Femur (tissue), 1 donor: ENCODE measurements around the gene TEKT3.
A peak's percentile ranks its signal among the peaks of the same experiment; 100 is the strongest.

Experiments
- DNase-seq: peaks from one replicate; pipeline ENCODE4 v3.0.0-alpha.2; 2017

Gene TEKT3

GRCh38 chr17:15341385-15341849 lies at the start of gene TEKT3:
TEKT3 (minus strand) TSS chr17:15341597; CDS start chr17:15331585, 10,012 bp downstream.
- peak; percentile 91 for DNase-seq

GRCh38 chr17:15388356-15389041 lies 47.1 kb upstream of the TEKT3 start:
- no peak for DNase-seq

GRCh38 chr17:15386083-15386482 lies 44.7 kb upstream of the TEKT3 start:
- DNase-seq = no peak

GRCh38 chr17:15385305-15385704 lies 43.9 kb upstream of the TEKT3 start:
- no peak for DNase-seq

GRCh38 chr17:15384142-15384787 lies 42.9 kb upstream of the TEKT3 start:
- peak; percentile 57 for DNase-seq

GRCh38 chr17:15382914-15383313 lies 41.5 kb upstream of the TEKT3 start:
- DNase-seq = no peak

GRCh38 chr17:15381707-15382106 lies 40.3 kb upstream of the TEKT3 start:
- no peak for DNase-seq

GRCh38 chr17:15380446-15380845 lies 39.0 kb upstream of the TEKT3 start:
- no peak for DNase-seq

GRCh38 chr17:15379659-15380058 lies 38.3 kb upstream of the TEKT3 start:
- no peak for DNase-seq

- DNase-seq = no peak
Observed at GRCh38 chr17:15378243-15378642, 36.8 kb upstream of the TEKT3 start.

- peak; percentile 49 for DNase-seq
Observed at GRCh38 chr17:15377616-15378015, 36.2 kb upstream of the TEKT3 start.

- DNase-seq = no peak
Observed at GRCh38 chr17:15377200-15377599, 35.8 kb upstream of the TEKT3 start.

GRCh38 chr17:15371376-15372130 lies 30.2 kb upstream of the TEKT3 start:
- no peak for DNase-seq

GRCh38 chr17:15368600-15368999 lies 27.2 kb upstream of the TEKT3 start:
- no peak for DNase-seq

GRCh38 chr17:15366026-15366425 lies 24.6 kb upstream of the TEKT3 start:
- DNase-seq = no peak

- DNase-seq = no peak
Observed at GRCh38 chr17:15364615-15365014, 23.2 kb upstream of the TEKT3 start.

- no peak for DNase-seq
Observed at GRCh38 chr17:15363702-15364101, 22.3 kb upstream of the TEKT3 start.

GRCh38 chr17:15361592-15361991 lies 20.2 kb upstream of the TEKT3 start:
- no peak for DNase-seq

- DNase-seq = no peak
Observed at GRCh38 chr17:15361151-15361550, 19.8 kb upstream of the TEKT3 start.

GRCh38 chr17:15354256-15354655 lies 12.9 kb upstream of the TEKT3 start:
- no peak for DNase-seq

- DNase-seq = no peak
Observed at GRCh38 chr17:15351925-15352324, 10.5 kb upstream of the TEKT3 start.

GRCh38 chr17:15351478-15351840 lies 10.1 kb upstream of the TEKT3 start:
- DNase-seq = no peak

- no peak for DNase-seq
Observed at GRCh38 chr17:15350777-15351477, 9.5 kb upstream of the TEKT3 start.
